ENCODE measurements around the gene ZNF536. TPM values are rescaled to one million over a fixed set of nuclear protein-coding genes. Genes with fewer than 3 reads are reported as not detected.

The ZNF536 gene
- total RNA-seq, 1 experiment from 2014 or later, result not detected

DNA sequence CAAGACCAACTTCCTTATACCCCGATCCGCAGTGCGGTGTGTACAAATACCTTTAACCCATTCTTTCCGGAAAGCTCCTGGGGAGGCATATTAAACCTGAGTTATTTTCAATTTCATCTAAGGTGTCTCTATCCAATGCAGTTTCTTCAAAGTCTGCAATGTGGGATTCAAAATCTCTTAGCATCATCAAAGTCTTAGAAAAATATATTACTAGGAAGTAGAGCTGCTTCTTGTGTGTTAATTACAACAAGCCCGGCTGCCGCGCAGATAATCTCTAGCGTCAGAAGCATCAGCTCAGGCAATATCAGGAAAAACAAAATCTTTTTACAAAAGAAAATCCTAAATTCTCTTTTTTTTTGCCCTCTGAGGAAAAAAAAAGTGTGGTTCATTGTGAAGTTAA is 48.1 kb downstream of the ZNF536 start:
- Histone ChIP-seq H3K4me2 (no peak overlapping the region), H2AFZ (no peak overlapping the region), H3K36me3 (ENCODE audit: low read depth) (no peaks in the 10 kb centered on the region), H3K4me1 (replicated peaks; ENCODE audit: insufficient read depth) (no peaks in the 10 kb centered on the region), H3K79me2 (ENCODE audit: low read depth) (no peaks in the 10 kb centered on the region), H3K9me3 (ENCODE audit: insufficient read depth, low read depth) (no peaks in the 10 kb centered on the region), H3K4me3 (no peak overlapping the region), H3K27me3 (ENCODE audit: insufficient read depth, low read depth) (peaks cover 14% of the 10 kb centered on the region), H3K27ac (no peak overlapping the region), H4K20me1 (ENCODE audit: insufficient read depth) (no peaks in the 10 kb centered on the region), H3F3A (ENCODE audit: insufficient read depth, low read depth) (no peaks in the 10 kb centered on the region), H3K9me2 (ENCODE audit: insufficient read depth) (no peaks in the 10 kb centered on the region)
- TF ChIP-seq, protein P1, sequence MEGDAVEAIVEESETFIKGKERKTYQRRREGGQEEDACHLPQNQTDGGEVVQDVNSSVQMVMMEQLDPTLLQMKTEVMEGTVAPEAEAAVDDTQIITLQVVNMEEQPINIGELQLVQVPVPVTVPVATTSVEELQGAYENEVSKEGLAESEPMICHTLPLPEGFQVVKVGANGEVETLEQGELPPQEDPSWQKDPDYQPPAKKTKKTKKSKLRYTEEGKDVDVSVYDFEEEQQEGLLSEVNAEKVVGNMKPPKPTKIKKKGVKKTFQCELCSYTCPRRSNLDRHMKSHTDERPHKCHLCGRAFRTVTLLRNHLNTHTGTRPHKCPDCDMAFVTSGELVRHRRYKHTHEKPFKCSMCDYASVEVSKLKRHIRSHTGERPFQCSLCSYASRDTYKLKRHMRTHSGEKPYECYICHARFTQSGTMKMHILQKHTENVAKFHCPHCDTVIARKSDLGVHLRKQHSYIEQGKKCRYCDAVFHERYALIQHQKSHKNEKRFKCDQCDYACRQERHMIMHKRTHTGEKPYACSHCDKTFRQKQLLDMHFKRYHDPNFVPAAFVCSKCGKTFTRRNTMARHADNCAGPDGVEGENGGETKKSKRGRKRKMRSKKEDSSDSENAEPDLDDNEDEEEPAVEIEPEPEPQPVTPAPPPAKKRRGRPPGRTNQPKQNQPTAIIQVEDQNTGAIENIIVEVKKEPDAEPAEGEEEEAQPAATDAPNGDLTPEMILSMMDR (conservative IDR thresholded peaks at IDR 0.05), result no peak
- no peak for TF ChIP-seq EZH2 (IDR thresholded peaks at IDR 0.05; ENCODE audit: low read depth)
- intact Hi-C loops (cut with micrococcal nuclease; ENCODE audit: unreplicated experiment), result no loop called here
- POLR2A ChIA-PET (ENCODE audit: unreplicated experiment), result no interaction called here
- DNase-seq, result no peak
- BruUV-seq (replicated peaks), result no TSS peak
- CTCF ChIA-PET, result no interaction called here

DNA sequence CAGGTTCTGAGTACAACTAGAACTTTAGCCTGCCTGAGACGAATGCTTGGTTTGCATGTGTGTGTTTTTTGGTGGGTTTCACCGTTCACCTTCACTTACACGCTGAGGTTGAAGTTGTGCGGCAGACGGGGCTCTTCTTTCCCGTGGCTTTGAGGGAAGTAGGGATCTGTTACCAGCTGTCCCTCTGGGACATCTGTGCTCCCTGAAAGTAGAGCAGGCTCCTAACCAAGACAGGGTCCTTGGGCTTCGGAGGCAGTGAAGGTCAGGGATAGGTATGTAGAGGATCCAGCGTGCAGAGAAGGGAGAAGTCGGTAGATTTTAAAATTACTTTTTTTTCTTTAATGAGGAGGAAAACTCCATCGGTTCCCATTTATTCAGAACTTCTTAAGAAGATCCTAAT is 48.7 kb downstream of the ZNF536 start:
- H3K9me2 ChIP-seq (ENCODE audit: insufficient read depth), result no peaks in the 10 kb centered on the region
- no peak overlapping the region for H3K27ac ChIP-seq
- H3K9me3 ChIP-seq (ENCODE audit: insufficient read depth, low read depth), result no peaks in the 10 kb centered on the region
- ChIA-PET CTCF (no interaction called here), POLR2A (ENCODE audit: unreplicated experiment) (no interaction called here)
- no peak overlapping the region for H3K4me3 ChIP-seq
- H3K79me2 ChIP-seq (ENCODE audit: low read depth), result no peaks in the 10 kb centered on the region
- no TSS peak for BruUV-seq (replicated peaks)
- DNase-seq, result no peak
- H2AFZ ChIP-seq, result no peak overlapping the region
- intact Hi-C loops (cut with micrococcal nuclease; ENCODE audit: unreplicated experiment), result no loop called here
- H3K27me3 ChIP-seq (ENCODE audit: insufficient read depth, low read depth), result peaks cover 14% of the 10 kb centered on the region
- TF ChIP-seq, protein P1 (conservative IDR thresholded peaks at IDR 0.05), result no peak
- no peak for TF ChIP-seq EZH2 (IDR thresholded peaks at IDR 0.05; ENCODE audit: low read depth)
- no peaks in the 10 kb centered on the region for H3F3A ChIP-seq (ENCODE audit: insufficient read depth, low read depth)
- no peaks in the 10 kb centered on the region for H4K20me1 ChIP-seq (ENCODE audit: insufficient read depth)
- no peak overlapping the region for H3K4me2 ChIP-seq
- H3K36me3 ChIP-seq (ENCODE audit: low read depth), result no peaks in the 10 kb centered on the region
- H3K4me1 ChIP-seq (replicated peaks; ENCODE audit: insufficient read depth), result no peaks in the 10 kb centered on the region

DNA sequence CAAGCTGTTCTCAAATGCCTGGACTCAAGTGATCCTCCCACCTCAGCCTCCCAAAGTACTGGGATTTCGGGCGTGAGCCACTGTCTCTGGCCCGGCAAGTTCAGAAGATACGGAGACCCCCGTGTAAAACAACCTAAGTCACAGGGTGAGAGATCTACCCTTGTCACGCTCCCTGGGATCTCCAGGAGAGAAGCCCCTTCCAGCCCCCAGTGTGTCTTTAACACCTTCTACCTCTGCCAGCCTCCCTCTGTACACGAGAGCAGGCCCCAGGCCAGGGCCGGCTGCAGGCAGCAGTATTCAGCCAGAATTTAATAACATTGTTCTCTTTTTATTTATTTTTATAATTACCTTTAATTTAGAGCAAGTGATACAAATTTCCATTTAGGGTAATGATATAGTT is 49.4 kb downstream of the ZNF536 start:
- H3K4me3 ChIP-seq, result no peak overlapping the region
- peaks cover 14% of the 10 kb centered on the region for H3K27me3 ChIP-seq (ENCODE audit: insufficient read depth, low read depth)
- H3K9me2 ChIP-seq (ENCODE audit: insufficient read depth), result no peaks in the 10 kb centered on the region
- POLR2A ChIA-PET (ENCODE audit: unreplicated experiment), result no interaction called here
- no TSS peak for BruUV-seq (replicated peaks)
- CTCF ChIA-PET, result no interaction called here
- no peaks in the 10 kb centered on the region for H3K36me3 ChIP-seq (ENCODE audit: low read depth)
- no peaks in the 10 kb centered on the region for H3F3A ChIP-seq (ENCODE audit: insufficient read depth, low read depth)
- H3K27ac ChIP-seq, result no peak overlapping the region
- no peaks in the 10 kb centered on the region for H3K9me3 ChIP-seq (ENCODE audit: insufficient read depth, low read depth)
- no peak for DNase-seq
- intact Hi-C loops (cut with micrococcal nuclease; ENCODE audit: unreplicated experiment), result no loop called here
- H3K79me2 ChIP-seq (ENCODE audit: low read depth), result no peaks in the 10 kb centered on the region
- no peaks in the 10 kb centered on the region for H3K4me1 ChIP-seq (replicated peaks; ENCODE audit: insufficient read depth)
- H4K20me1 ChIP-seq (ENCODE audit: insufficient read depth), result no peaks in the 10 kb centered on the region
- TF ChIP-seq, protein P1 (conservative IDR thresholded peaks at IDR 0.05), result no peak
- no peak for TF ChIP-seq EZH2 (IDR thresholded peaks at IDR 0.05; ENCODE audit: low read depth)
- H3K4me2 ChIP-seq, result no peak overlapping the region
- H2AFZ ChIP-seq, result no peak overlapping the region
